Breast epithelium (tissue), 4 donors: ENCODE data around the gene LIPG. TPM values are rescaled to one million over a fixed set of nuclear protein-coding genes. Genes with fewer than 3 reads are reported as not detected.

Experiments
- DNase-seq, 2 donors: peaks; one replicate each; pipeline ENCODE4 v3.0.0-alpha.2; 2019; ENCODE audit warnings: low spot score in 2 of 2
- H3K27ac ChIP-seq, 2 donors: fragments of 200-600 bp; sonication (generic) in 1 of 2; one replicate each; pipeline ENCODE4 v1.5.1; 2016 to 2019; ENCODE audit warnings: mild to moderate bottlenecking in 1 of 2
- H3K27me3 ChIP-seq, 2 donors: fragments of 200-600 bp; sonication (generic) in 1 of 2; one replicate each; pipeline versions ENCODE4 v1.5.1 to v1.6.0; 2017 to 2019; ENCODE audit warnings: control low read depth in 1 of 2, mild to moderate bottlenecking in 1 of 2
- H3K36me3 ChIP-seq: fragments of 200-600 bp; one replicate; pipeline ENCODE4 v1.5.1; 2019
- H3K4me1 ChIP-seq, 2 donors: fragments of 200-600 bp; sonication (generic); one replicate each; pipeline ENCODE4 v1.5.1; 2016 to 2019; ENCODE audit warnings: control low read depth in 1 of 2
- H3K4me3 ChIP-seq, 3 donors: fragments of 200-600 bp; sonication (generic); 1 replicate in 2 of 3; 2 replicates in 1 of 3; pipeline ENCODE4 v1.5.1; 2016 to 2019; ENCODE audit warnings: mild to moderate bottlenecking in 3 of 3, moderate library complexity in 2 of 3
- H3K9me3 ChIP-seq, 2 donors: fragments of 200-600 bp; sonication (generic) in 1 of 2; one replicate each; pipeline ENCODE4 v1.5.1; 2016 to 2019; ENCODE audit warnings: control low read depth in 1 of 2
- POLR2A ChIP-seq: fragments of 450-650 bp; IDR thresholded peaks from one replicate; pipeline ENCODE4 v1.6.1; 2016; ENCODE audit warnings: antibody characterized with exemption, mild to moderate bottlenecking, moderate library complexity
- POLR2AphosphoS5 ChIP-seq, 3 donors: sonication (generic); formaldehyde crosslinking; IDR thresholded peaks; one replicate each; pipeline ENCODE4 v1.6.1; 2017; ENCODE audit warnings: antibody characterized with exemption in 3 of 3
- intact Hi-C: fragments of 100-400 bp; cut with DNase I; formaldehyde crosslinking; loops from one replicate; pipeline ENCODE4 v1.15.1; 2023; ENCODE audit warnings: low total_unique reads
- total RNA-seq, 3 donors: library from RNA; depleted of rRNA; stranded (reverse); fragments of >200 nt; gene quantifications; one replicate each; pipeline ENCODE4 v1.1.0, GENCODE V29; 2016
- TF ChIP-seq, protein P1 (sequence below), 3 donors: fragments of 450-650 bp; IDR thresholded peaks; one replicate each; pipeline ENCODE4 v1.5.1; 2016 to 2017; ENCODE audit warnings: antibody characterized with exemption in 3 of 3, mild to moderate bottlenecking in 3 of 3, moderate library complexity in 3 of 3

LIPG gene
- total RNA-seq, 3 donors from 2014 or later: 0.16 to 1.6 (median 0.44) TPM

DNA sequence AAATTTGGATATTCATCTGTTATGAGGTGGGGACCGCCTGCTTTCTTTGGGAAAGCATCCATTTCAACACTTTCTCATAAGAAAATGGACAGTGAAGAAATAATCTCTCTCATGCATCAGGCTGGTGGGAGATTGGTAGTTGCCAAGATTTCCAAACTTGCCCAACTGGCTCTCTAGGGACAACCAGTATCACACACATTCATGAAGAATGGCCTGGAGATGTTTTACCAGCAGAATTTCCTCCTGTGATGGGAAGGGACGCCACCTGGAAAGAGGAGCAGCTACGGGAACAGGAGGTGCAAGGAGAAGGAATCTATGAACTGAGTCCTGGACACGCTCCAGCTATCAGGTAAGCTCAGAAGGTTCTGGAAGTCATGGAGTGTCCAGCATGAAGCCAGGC, 39.4 kb downstream of the LIPG start:
- Histone ChIP-seq H3K4me3 (no peak overlapping the region), H3K27ac (no peak overlapping the region), H3K36me3 (no peaks in the 10 kb centered on the region), H3K9me3 (no peaks in the 10 kb centered on the region), H3K27me3 (no peaks in the 10 kb centered on the region), H3K4me1 (no peaks in the 10 kb centered on the region)
- intact Hi-C loops: no loop called here
- TF ChIP-seq POLR2A: no peak
- TF ChIP-seq POLR2AphosphoS5 (IDR thresholded peaks at IDR 0.05): no peak
- TF ChIP-seq, protein P1, sequence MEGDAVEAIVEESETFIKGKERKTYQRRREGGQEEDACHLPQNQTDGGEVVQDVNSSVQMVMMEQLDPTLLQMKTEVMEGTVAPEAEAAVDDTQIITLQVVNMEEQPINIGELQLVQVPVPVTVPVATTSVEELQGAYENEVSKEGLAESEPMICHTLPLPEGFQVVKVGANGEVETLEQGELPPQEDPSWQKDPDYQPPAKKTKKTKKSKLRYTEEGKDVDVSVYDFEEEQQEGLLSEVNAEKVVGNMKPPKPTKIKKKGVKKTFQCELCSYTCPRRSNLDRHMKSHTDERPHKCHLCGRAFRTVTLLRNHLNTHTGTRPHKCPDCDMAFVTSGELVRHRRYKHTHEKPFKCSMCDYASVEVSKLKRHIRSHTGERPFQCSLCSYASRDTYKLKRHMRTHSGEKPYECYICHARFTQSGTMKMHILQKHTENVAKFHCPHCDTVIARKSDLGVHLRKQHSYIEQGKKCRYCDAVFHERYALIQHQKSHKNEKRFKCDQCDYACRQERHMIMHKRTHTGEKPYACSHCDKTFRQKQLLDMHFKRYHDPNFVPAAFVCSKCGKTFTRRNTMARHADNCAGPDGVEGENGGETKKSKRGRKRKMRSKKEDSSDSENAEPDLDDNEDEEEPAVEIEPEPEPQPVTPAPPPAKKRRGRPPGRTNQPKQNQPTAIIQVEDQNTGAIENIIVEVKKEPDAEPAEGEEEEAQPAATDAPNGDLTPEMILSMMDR (IDR thresholded peaks at IDR 0.05): no peak
- DNase-seq: no peak

DNA sequence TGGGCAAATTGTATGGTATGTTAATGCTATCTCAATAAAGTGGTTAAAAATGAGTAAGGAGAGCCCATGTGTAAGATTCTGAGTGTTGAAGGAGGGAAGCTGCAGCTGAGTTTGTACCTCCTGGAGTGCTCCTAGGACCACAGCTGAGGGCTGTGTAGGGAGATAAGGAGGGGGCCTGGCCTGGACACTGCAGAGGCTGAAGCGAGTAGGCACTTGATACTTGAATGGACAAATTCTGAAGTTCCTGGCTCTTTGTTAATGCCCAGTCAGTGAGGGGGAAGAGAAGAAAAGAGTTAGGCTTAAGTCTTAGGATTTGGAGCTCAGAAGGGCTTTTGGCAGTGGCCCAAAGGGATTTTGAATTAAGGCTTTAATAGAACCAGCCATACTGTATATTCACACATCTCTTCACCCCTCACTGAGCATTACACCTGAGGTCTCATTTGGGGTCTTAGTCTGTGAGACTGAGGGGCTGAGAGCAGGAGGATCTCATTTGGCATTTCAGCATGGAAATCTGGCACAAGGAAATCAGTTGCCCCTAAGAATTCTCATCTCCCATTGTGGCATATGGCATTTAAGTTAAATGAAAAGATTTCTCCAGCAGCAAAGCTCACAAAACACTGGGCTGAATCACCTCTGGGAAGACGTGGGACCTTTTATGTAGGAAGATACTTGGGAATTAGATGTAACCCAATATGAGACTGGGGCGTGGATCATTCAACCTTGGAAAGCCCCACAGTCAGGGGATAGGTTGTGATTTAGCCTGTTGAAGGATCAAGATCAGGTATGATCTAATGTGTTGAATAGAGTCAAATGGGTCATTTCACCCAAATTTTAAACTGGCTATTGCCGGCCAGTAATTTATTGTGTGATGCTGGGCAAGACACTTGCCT, 46.8 kb downstream of the LIPG start:
- Histone ChIP-seq H3K9me3 (no peaks in the 10 kb centered on the region), H3K4me3 (no peak overlapping the region), H3K27me3 (no peaks in the 10 kb centered on the region), H3K4me1 (no peaks in the 10 kb centered on the region), H3K27ac (no peak overlapping the region), H3K36me3 (no peaks in the 10 kb centered on the region)
- TF ChIP-seq POLR2A (no peak), POLR2AphosphoS5 (IDR thresholded peaks at IDR 0.05) (no peak)
- TF ChIP-seq, protein P1 (IDR thresholded peaks at IDR 0.05): no peak
- intact Hi-C loops: no loop called here
- DNase-seq: no peak

DNA sequence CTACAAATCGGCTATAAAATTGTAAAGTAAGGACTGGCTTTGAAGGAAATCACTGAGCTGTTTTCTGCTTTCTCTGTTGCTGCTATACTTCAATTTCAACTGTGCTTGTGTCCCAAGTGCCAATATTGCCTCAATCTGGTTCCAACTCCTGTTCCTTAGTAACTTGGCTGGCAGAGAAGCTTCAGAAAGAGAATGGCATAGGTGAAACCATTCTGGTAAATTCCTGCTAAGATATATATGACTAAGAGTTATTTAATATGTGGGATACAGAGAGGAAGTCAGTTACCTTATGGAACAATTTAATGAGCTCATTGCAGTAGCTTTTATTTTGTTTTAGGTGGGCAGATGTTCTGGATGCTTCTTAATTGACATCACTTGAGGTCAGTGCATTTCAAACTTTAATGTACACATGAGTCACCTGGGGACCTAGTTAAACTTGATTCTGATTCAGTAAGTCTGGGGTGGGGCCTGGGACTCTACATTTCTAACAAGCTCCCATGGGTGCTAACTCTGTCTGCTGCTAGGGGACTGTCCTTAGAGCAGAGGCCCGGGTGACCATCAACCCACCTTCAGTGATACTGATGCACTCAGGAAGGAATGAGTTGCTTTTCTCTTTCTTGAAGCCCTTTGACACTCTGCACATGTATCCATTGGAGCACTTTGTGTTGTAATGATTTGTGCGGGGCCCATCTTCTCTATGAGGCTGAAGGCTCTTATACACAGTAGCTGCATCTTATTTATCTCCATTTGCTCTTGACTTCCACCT, 47.6 kb downstream of the LIPG start:
- H3K36me3 ChIP-seq: no peaks in the 10 kb centered on the region
- no peak overlapping the region for H3K4me3 ChIP-seq
- intact Hi-C loops: no loop called here
- H3K4me1 ChIP-seq: no peaks in the 10 kb centered on the region
- no peak for DNase-seq
- no peak for TF ChIP-seq POLR2A
- TF ChIP-seq, protein P1 (IDR thresholded peaks at IDR 0.05): no peak
- TF ChIP-seq POLR2AphosphoS5 (IDR thresholded peaks at IDR 0.05): no peak
- H3K27ac ChIP-seq: no peak overlapping the region
- no peaks in the 10 kb centered on the region for H3K27me3 ChIP-seq
- H3K9me3 ChIP-seq: no peaks in the 10 kb centered on the region

DNA sequence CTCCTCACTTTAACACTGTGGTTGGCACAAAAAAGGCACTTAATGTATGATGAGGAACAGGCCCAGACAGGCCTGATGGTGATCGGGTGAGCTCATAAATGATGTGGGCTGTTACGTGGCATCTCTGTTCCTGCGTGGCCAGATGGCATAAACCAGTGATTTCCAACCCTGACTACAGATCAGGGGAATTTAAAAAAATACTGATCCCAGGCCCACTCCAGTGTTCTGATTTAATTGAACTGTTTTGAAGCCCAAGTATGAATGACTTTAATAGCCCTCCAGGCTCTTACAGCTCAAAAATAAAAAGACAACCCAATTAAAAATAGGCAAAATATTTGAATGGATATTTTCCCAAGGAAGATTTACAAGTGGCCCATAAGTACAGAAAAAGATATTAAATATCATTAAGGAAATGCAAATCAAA, 48.2 kb downstream of the LIPG start:
- H3K36me3 ChIP-seq: no peaks in the 10 kb centered on the region
- no peak for DNase-seq
- no peak overlapping the region for H3K27ac ChIP-seq
- H3K4me3 ChIP-seq: no peak overlapping the region
- no peaks in the 10 kb centered on the region for H3K9me3 ChIP-seq
- intact Hi-C loops: no loop called here
- TF ChIP-seq POLR2A (no peak), POLR2AphosphoS5 (IDR thresholded peaks at IDR 0.05) (no peak)
- TF ChIP-seq, protein P1 (IDR thresholded peaks at IDR 0.05): no peak
- H3K4me1 ChIP-seq: no peaks in the 10 kb centered on the region
- H3K27me3 ChIP-seq: no peaks in the 10 kb centered on the region

DNA sequence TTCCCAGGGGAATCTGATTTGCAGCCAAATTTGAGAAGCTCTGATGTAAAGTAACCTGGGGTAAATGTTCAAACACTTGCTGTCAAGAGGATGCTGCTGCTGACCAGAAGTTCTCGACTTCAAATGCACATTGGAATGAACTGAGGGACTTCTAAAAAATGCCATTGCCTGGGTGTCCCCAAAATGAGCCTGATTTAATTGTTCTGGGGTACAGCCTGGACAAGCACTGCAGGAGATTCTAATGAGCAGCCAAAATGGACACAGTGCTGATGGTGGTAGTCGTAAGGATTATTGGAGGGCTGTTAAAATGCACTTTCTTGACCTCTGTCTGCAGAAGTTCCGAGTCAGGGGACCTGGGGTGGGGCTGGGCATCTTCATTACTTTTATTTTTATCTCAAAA, 49.5 kb downstream of the LIPG start:
- Histone ChIP-seq H3K27me3 (no peaks in the 10 kb centered on the region), H3K9me3 (no peaks in the 10 kb centered on the region), H3K36me3 (no peaks in the 10 kb centered on the region), H3K4me1 (no peaks in the 10 kb centered on the region), H3K4me3 (no peak overlapping the region), H3K27ac (no peak overlapping the region)
- TF ChIP-seq POLR2A (no peak), POLR2AphosphoS5 (IDR thresholded peaks at IDR 0.05) (no peak)
- TF ChIP-seq, protein P1 (IDR thresholded peaks at IDR 0.05): no peak
- intact Hi-C loops: no loop called here
- no peak for DNase-seq
